Measurements from ENCODE around the gene ATG16L1.

The ATG16L1 gene

DNA sequence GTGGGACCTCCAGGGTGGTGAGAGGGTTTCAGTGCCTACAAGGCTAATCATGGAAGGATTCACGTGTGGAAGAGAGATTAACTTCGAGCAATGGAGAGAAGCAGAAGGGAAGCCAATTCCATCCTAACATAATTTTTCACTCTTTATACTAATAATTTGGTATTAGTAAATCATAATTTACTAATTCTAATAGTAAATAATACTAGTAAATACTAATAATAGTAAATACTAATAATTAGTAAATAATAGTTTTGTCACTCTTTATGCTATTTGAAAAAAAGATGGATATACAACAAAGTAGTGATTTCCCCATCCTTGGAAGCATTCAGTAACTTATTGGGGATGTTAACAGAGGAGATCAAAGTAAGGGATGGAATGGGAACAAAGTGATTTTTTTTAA, 49.8 kb downstream of the ATG16L1 start:
- no peak for DNase-seq (ENCODE audit: low spot score)
- no peak for TF ChIP-seq CTCF (IDR thresholded peaks at IDR 0.05)
- no peak overlapping the region for H3K27ac ChIP-seq
- no peak overlapping the region for H3K4me3 ChIP-seq

GRCh38 chr2:233301811-233302210, 50.3 kb downstream of the ATG16L1 start:
- Histone ChIP-seq H3K4me3 (no peak overlapping the region), H3K27ac (no peak overlapping the region)
- TF ChIP-seq CTCF (IDR thresholded peaks at IDR 0.05), result no peak
- no peak for DNase-seq (ENCODE audit: low spot score)

DNA sequence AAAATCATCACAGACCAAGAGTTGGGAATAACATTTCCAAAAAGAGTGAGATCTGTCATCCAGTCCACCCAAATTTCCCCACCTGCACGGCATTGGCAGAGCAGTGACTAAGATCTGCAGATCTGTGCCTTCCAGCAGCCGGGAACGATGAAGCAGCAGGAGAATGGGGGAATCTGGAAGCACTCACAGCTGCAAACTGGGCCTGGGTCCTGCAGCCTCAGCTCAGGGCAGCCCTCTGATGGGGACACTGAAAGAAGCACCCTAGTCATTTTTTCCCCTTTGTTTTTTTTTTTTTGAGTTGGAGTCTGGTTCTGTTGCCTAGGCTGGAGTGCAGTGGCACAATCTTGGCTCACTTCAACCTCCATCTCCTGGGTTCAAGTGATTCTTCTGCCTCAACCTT, 51.8 kb downstream of the ATG16L1 start:
- no peak overlapping the region for H3K27ac ChIP-seq
- no peak for DNase-seq (ENCODE audit: low spot score)
- no peak for TF ChIP-seq CTCF (IDR thresholded peaks at IDR 0.05)
- no peak overlapping the region for H3K4me3 ChIP-seq

DNA sequence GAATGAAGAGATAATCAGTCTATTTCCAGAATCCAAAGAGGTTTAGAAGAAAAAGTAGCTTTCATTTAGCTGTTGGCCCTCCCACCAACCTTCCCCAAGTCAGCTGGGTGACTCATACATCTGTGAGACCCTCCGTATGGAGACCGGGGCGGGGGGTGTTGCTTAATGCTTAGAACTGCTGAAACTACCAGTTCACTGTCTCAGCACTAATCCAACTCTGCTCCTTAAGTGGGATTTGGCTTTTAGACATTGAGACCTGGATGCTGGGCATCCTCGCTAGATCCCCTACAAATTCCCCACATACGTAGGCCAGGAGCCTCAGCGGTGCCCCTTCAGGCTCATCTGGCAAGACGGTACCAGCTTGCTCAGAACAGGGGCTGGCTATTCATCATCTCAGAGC, 56.1 kb downstream of the ATG16L1 start, which contains the start of gene SAG:
Gene SAG (plus strand): TSS at position 252 of the 400 bp plus-strand sequence. CDS start 1,374 bp downstream, outside the sequence.
- Histone ChIP-seq H3K27ac (no peak within 1 kb of the TSS), H3K4me3 (no peak within 1 kb of the TSS)
- TF ChIP-seq CTCF (IDR thresholded peaks at IDR 0.05), result no peak
- no peak for DNase-seq (ENCODE audit: low spot score)

GRCh38 chr2:233311241-233311926, 59.9 kb downstream of the ATG16L1 start:
- no peak for DNase-seq (ENCODE audit: low spot score)
- TF ChIP-seq CTCF (IDR thresholded peaks at IDR 0.05), result no peak
- Histone ChIP-seq H3K4me3 (no peak overlapping the region), H3K27ac (no peak overlapping the region)

- DNase-seq (ENCODE audit: low spot score), result no peak
These were observed 61.4 kb downstream of the ATG16L1 start for GRCh38 chr2:233312874-233313273.

More at GRCh38 chr2:233312874-233313273, 61.4 kb downstream of the ATG16L1 start:
- Histone ChIP-seq H3K27ac (no peak overlapping the region), H3K4me3 (no peak overlapping the region)
- no peak for TF ChIP-seq CTCF (IDR thresholded peaks at IDR 0.05)

All from coronary artery (tissue), 2 donors.